SK-N-MC (cell line): ENCODE data around the gene PARVB.

Experiments used
- DNase-seq: peaks from one replicate; pipeline ENCODE4 v3.0.0-alpha.2; 2011; ENCODE audit warnings: low read depth, low spot score
- H3K27ac ChIP-seq: fragments of 200-600 bp; sonication (generic); 2 replicates; pipeline ENCODE4 v1.5.1; 2016; ENCODE audit warnings: mixed run types
- H3K36me3 ChIP-seq: fragments of 200-600 bp; sonication (generic); 2 replicates; pipeline ENCODE4 v1.6.1; 2017; ENCODE audit warnings: antibody characterized with exemption, low read length, mixed read lengths; ENCODE audit not compliant: insufficient read depth
- H3K4me3 ChIP-seq: fragments of 200-600 bp; sonication (generic); 2 replicates; pipeline ENCODE4 v1.5.1; 2016
- H3K9ac ChIP-seq: fragments of 200-600 bp; sonication (generic); 2 replicates; pipeline ENCODE4 v1.8.0; 2017; ENCODE audit warnings: mixed run types, mixed read lengths; ENCODE audit not compliant: insufficient read length
- H3K9me3 ChIP-seq: fragments of 200-600 bp; sonication (generic); 2 replicates; pipeline ENCODE4 v1.6.1; 2017; ENCODE audit warnings: low read depth, mild to moderate bottlenecking, antibody characterized with exemption, low read length, moderate library complexity, mixed read lengths
- EZH2 ChIP-seq: fragments of 200-600 bp; sonication (generic); IDR thresholded peaks from one replicate; pipeline ENCODE4 v1.6.1; 2017; ENCODE audit warnings: antibody characterized with exemption
- FOXP2 ChIP-seq: optimal IDR thresholded peaks from 2 replicates; pipeline ENCODE3; 2011; ENCODE audit warnings: mild to moderate bottlenecking, moderate library complexity; ENCODE audit not compliant: insufficient read depth; ENCODE audit errors: extremely low read length, control extremely low read depth
- POLR2AphosphoS5 ChIP-seq: IDR thresholded peaks from 2 replicates; pipeline ENCODE4 v1.6.1; 2012; ENCODE audit warnings: mild to moderate bottlenecking, low read depth, low read length, borderline replicate concordance

PARVB gene

GRCh38 chr22:44029069-44029468, 5.0 kb downstream of the PARVB start:
- no peak for TF ChIP-seq EZH2
- DNase-seq, result no peak
- Histone ChIP-seq H3K9ac (no peak overlapping the region), H3K4me3 (no peak overlapping the region), H3K9me3 (no peaks in the 10 kb centered on the region), H3K36me3 (no peaks in the 10 kb centered on the region), H3K27ac (no peak overlapping the region)

DNA sequence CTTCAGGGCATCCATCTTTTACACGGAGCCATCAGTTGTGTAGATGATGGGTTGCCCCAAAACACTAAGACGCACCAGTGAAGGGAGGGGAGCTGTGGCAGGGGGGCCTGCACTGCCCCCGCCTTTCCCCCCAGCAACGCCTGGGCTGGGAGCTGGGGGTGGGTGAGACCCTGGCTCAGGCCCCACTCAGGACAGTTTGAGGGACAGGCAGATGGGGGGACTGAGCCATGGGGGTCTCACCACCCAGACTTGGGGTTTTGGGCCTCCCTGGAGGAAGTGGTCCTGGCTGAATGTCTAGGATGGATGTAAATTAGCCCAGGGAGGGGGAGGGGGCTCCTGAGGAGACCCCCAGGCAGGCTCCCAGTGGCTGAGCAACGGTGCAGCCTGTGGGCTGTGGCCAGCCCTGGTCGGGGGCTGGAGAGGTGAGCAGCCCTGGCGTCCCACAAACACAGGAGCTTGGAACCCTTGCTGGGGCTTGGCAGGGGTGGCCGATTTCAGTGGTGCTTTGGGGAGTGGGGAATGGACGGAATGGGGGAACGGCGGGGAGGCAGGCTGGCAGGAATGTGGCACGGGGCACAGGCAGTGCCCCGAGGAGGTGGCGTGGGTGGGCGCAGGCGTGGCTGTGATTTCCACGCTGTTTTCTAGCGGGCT, 6.1 kb downstream of the PARVB start:
- Histone ChIP-seq H3K9ac (no peak overlapping the region), H3K36me3 (no peaks in the 10 kb centered on the region), H3K27ac (no peak overlapping the region), H3K9me3 (no peaks in the 10 kb centered on the region), H3K4me3 (no peak overlapping the region)
- no peak for DNase-seq
- no peak for TF ChIP-seq EZH2
- no peak for TF ChIP-seq POLR2AphosphoS5
- TF ChIP-seq FOXP2, result no peak

DNA sequence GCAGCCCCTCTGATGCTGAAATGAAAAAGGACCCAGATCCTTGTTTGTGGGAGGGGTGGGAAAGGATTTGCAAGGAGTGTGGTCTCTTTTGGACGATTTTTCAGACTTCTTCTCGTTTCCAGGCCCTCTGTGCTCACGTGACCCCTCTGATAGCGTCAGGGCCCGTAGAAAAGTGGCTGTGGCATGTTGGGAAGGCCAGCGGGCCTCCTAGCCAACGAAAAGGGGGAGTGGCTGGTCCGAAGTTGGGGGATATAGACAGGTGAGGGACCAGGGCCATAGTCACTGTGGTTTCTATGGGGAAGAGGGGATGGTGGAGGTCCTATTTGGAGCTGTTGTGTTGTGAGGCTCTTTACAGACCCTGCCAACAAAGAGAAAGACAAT, 6.6 kb downstream of the PARVB start:
- TF ChIP-seq EZH2 (no peak), FOXP2 (no peak), POLR2AphosphoS5 (no peak)
- Histone ChIP-seq H3K9me3 (no peaks in the 10 kb centered on the region), H3K4me3 (no peak overlapping the region), H3K27ac (no peak overlapping the region), H3K36me3 (no peaks in the 10 kb centered on the region), H3K9ac (no peak overlapping the region)
- no peak for DNase-seq

- TF ChIP-seq FOXP2 (no peak), POLR2AphosphoS5 (no peak), EZH2 (no peak)
- Histone ChIP-seq H3K9me3 (no peaks in the 10 kb centered on the region), H3K9ac (no peak overlapping the region), H3K27ac (no peak overlapping the region), H3K4me3 (no peak overlapping the region), H3K36me3 (no peaks in the 10 kb centered on the region)
- DNase-seq, result no peak
Measured at GRCh38 chr22:44031158-44031952, 7.3 kb downstream of the PARVB start.

- H3K9me3 ChIP-seq, result no peaks in the 10 kb centered on the region
- no peak for TF ChIP-seq POLR2AphosphoS5
- no peak for TF ChIP-seq FOXP2
- no peak for TF ChIP-seq EZH2
- no peaks in the 10 kb centered on the region for H3K36me3 ChIP-seq
- H3K27ac ChIP-seq, result no peak overlapping the region
- DNase-seq, result no peak
- H3K4me3 ChIP-seq, result no peak overlapping the region
- no peak overlapping the region for H3K9ac ChIP-seq
Measured at GRCh38 chr22:44032126-44032730, 8.1 kb downstream of the PARVB start.

DNA sequence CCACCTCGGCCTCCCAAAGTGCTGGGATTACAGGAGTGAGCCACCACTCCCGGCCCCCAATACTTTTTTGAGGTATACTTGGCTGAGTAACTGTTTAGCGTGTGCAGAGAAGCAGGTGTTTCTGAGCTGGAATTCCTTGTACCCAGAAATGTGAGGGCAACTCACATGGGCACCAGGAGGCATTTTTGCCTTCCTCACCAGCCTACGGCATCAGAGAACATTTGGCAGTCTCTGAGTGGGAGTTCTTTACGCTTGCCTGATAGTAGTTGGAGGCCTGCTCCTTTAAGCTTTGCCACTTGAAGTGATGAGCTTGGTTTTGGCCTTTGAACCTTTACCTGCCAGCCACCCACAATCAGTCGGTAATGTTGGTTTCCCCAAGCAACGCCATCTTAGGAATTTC, 9.2 kb downstream of the PARVB start:
- Histone ChIP-seq H3K36me3 (no peaks in the 10 kb centered on the region), H3K9ac (no peak overlapping the region), H3K27ac (no peak overlapping the region), H3K4me3 (no peak overlapping the region), H3K9me3 (no peaks in the 10 kb centered on the region)
- no peak for TF ChIP-seq FOXP2
- no peak for TF ChIP-seq POLR2AphosphoS5
- TF ChIP-seq EZH2, result no peak
- DNase-seq, result no peak

DNA sequence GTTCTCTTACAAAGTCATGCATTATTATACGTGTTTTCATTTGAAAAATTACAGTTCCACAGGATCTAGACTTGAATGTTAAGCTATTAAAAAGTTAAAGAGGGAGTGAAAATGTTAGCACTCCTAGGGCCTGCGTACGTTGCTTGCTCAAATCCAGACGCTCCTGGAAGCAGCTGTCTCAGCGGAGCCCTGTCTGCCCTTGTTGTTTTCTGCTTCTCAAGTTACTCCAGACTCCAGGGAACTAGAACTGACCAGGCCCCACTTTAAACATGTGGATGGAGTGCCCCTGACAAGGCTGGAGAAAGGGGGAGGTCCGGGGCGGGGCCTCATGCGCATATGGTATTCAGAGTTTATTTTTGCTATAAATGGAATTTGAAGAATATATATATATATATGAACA, 9.6 kb downstream of the PARVB start:
- H3K9ac ChIP-seq, result no peak overlapping the region
- no peak for TF ChIP-seq EZH2
- no peak for TF ChIP-seq FOXP2
- TF ChIP-seq POLR2AphosphoS5, result no peak
- no peak overlapping the region for H3K4me3 ChIP-seq
- H3K36me3 ChIP-seq, result no peaks in the 10 kb centered on the region
- no peaks in the 10 kb centered on the region for H3K9me3 ChIP-seq
- DNase-seq, result no peak
- no peak overlapping the region for H3K27ac ChIP-seq

GRCh38 chr22:44037519-44038375, 13.6 kb downstream of the PARVB start:
- TF ChIP-seq FOXP2 (no peak), POLR2AphosphoS5 (no peak), EZH2 (no peak)
- Histone ChIP-seq H3K4me3 (no peak overlapping the region), H3K27ac (no peak overlapping the region), H3K36me3 (no peaks in the 10 kb centered on the region), H3K9me3 (no peaks in the 10 kb centered on the region), H3K9ac (no peak overlapping the region)
- no peak for DNase-seq
